ENCODE measurements around the gene WIF1. TPM values are rescaled to one million over a fixed set of nuclear protein-coding genes. Genes with fewer than 3 reads are reported as not detected.

The WIF1 gene
- total and polyA plus RNA-seq, 2 of the 8 experiments (the other 6 are each of a cell fraction or from before 2014, with no cell fraction given), result 1.8 to 9.1 TPM

DNA sequence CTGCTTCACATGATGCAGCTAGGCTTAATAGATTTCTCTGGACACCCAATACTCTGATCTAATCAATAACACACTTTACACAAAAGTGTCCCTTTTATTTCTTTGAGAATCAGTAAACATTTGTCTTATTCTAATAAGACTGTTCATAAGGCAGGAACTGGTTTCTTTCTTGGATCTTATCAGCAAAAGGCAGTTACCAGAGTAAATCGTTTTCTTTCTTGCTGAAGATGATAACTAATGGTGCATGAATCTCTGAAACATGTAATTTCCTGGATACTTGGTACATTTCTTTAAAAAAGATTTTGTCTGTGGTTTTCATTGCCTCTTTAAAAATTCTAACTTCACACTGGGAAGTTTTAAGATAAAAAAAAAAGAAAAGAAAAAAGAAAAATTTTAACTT is 39.6 kb downstream of the WIF1 start:
- Histone ChIP-seq H4K91ac (replicated peaks; ENCODE audit: insufficient read length, low read length) (no peak overlapping the region), H2AK5ac (ENCODE audit: low read depth, low read length) (no peak overlapping the region), H4K8ac (ENCODE audit: extremely low read depth, insufficient read depth, low read length) (no peak overlapping the region), H3K79me2 (ENCODE audit: control insufficient read depth in 1 of 2, insufficient read depth in 2 of 2, low read length in 2 of 2) (no peaks in the 10 kb centered on the region), H3K23me2 (ENCODE audit: low read depth, low read length) (no peaks in the 10 kb centered on the region), H4K20me1 (replicated peaks in 1 of 2; ENCODE audit: control insufficient read depth in 1 of 2, insufficient read depth in 2 of 2, low read length in 2 of 2) (no peaks in the 10 kb centered on the region), H3K4ac (replicated peaks; ENCODE audit: insufficient read length, low read depth, low read length) (no peak overlapping the region), H3K4me2 (ENCODE audit: insufficient read depth in 1 of 2, low read depth in 2 of 2, low read length in 2 of 2) (no peak overlapping the region), H2BK20ac (ENCODE audit: low read length) (no peak overlapping the region), H3K18ac (ENCODE audit: extremely low read depth, low read length) (no peak overlapping the region), H2BK12ac (ENCODE audit: low read depth, low read length) (no peak overlapping the region), H2BK120ac (replicated peaks; ENCODE audit: low read depth, low read length) (no peak overlapping the region), H2BK15ac (ENCODE audit: low read length) (no peak overlapping the region), H3K4me1 (replicated peaks in 1 of 4; ENCODE audit: control insufficient read depth in 3 of 4, insufficient read depth in 4 of 4, low read length in 3 of 4) (peaks cover 0 to 5% (median 1%) of the 10 kb centered on the region in 4 experiments; a peak in 3 of 7 replicates), H3K79me1 (ENCODE audit: low read depth, low read length) (no peaks in the 10 kb centered on the region), H3K9ac (replicated peaks in 1 of 4; ENCODE audit: extremely low read depth in 1 of 4, low read depth in 3 of 4, low read length in 3 of 4) (no peak overlapping the region), H3K4me3 (ENCODE audit: extremely low read depth in 1 of 4, insufficient read depth in 2 of 4, low read depth in 3 of 4, low read length in 4 of 4) (no peak overlapping the region), H4K5ac (ENCODE audit: insufficient read length, low read depth, low read length) (no peak overlapping the region), H3K27ac (ENCODE audit: low read depth, low read length) (no peak overlapping the region), H2BK5ac (ENCODE audit: low read depth, low read length) (no peak overlapping the region), H3K9me3 (ENCODE audit: insufficient read depth in 2 of 2, low read depth in 1 of 2, low read length in 1 of 2) (no peaks in the 10 kb centered on the region), H3K36me3 (ENCODE audit: control insufficient read depth in 2 of 4, insufficient read depth in 4 of 4, low read length in 3 of 4) (no peaks in the 10 kb centered on the region), H3K56ac (replicated peaks; ENCODE audit: insufficient read length, low read depth, low read length) (no peak overlapping the region), H3K14ac (ENCODE audit: insufficient read length) (no peak overlapping the region), H3K27me3 (replicated peaks in 1 of 4; ENCODE audit: control insufficient read depth in 3 of 4, extremely low read depth in 1 of 4, insufficient read depth in 3 of 4, low read length in 3 of 4) (no peaks in the 10 kb centered on the region), H3K23ac (ENCODE audit: insufficient read length) (no peak overlapping the region), H2AFZ (ENCODE audit: low read length) (no peak overlapping the region)
- POLR2A ChIA-PET (ENCODE audit: partially characterized antibody), result no interaction called here
- no peak for DNase-seq (ENCODE audit: low read depth in 1 of 2, low spot score in 2 of 2)
- CTCF ChIA-PET (ENCODE audit: partially characterized antibody), result no interaction called here
- WGBS, 2 experiments (ENCODE audit: extremely low coverage in 1 of 2, insufficient coverage in 1 of 2, insufficient read length in 1 of 2, insufficient replicate concordance in 2 of 2, low coverage in 1 of 2, low lambda C conversion rate in 2 of 2, missing lambda C conversion rate in 1 of 2), result 87% methylated on average over 1 of the region's 1 CpG; no CpG with 5 or more reads in 1 of the 2 experiments
- FAIRE-seq, result no peak
- no peak for TF ChIP-seq ASH2L (IDR thresholded peaks at IDR 0.05; ENCODE audit: low read length)
- no peak for TF ChIP-seq GABPA (IDR thresholded peaks at IDR 0.05; ENCODE audit: borderline replicate concordance, insufficient read depth, low read length)
- no peak for TF ChIP-seq JUN (IDR thresholded peaks at IDR 0.05; ENCODE audit: low read depth, low read length)
- TF ChIP-seq, protein P1, sequence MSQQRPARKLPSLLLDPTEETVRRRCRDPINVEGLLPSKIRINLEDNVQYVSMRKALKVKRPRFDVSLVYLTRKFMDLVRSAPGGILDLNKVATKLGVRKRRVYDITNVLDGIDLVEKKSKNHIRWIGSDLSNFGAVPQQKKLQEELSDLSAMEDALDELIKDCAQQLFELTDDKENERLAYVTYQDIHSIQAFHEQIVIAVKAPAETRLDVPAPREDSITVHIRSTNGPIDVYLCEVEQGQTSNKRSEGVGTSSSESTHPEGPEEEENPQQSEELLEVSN (IDR thresholded peaks at IDR 0.05), result no peak
- TF ChIP-seq EGR1 (IDR thresholded peaks at IDR 0.05; ENCODE audit: borderline replicate concordance, low read depth, low read length), result no peak
- no peak for TF ChIP-seq RFX5 (IDR thresholded peaks at IDR 0.05; ENCODE audit: borderline replicate concordance, low read depth, low read length)
- TF ChIP-seq YY1 (IDR thresholded peaks at IDR 0.05; ENCODE audit: low read depth, low read length), result no peak
- TF ChIP-seq BCL11A (IDR thresholded peaks at IDR 0.05; ENCODE audit: low read depth in 2 of 2, low read length in 2 of 2), result no peak
- TF ChIP-seq CEBPB (IDR thresholded peaks at IDR 0.05; ENCODE audit: low read depth, low read length), result no peak
- TF ChIP-seq SAP30 (IDR thresholded peaks at IDR 0.05; ENCODE audit: insufficient read depth, insufficient replicate concordance, low read length), result no peak
- no peak for TF ChIP-seq EZH2 (IDR thresholded peaks at IDR 0.05; ENCODE audit: low read depth, low read length, severe bottlenecking)
- TF ChIP-seq SIRT6 (IDR thresholded peaks at IDR 0.05; ENCODE audit: low read length), result no peak
- TF ChIP-seq, protein P2, sequence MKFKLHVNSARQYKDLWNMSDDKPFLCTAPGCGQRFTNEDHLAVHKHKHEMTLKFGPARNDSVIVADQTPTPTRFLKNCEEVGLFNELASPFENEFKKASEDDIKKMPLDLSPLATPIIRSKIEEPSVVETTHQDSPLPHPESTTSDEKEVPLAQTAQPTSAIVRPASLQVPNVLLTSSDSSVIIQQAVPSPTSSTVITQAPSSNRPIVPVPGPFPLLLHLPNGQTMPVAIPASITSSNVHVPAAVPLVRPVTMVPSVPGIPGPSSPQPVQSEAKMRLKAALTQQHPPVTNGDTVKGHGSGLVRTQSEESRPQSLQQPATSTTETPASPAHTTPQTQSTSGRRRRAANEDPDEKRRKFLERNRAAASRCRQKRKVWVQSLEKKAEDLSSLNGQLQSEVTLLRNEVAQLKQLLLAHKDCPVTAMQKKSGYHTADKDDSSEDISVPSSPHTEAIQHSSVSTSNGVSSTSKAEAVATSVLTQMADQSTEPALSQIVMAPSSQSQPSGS (IDR thresholded peaks at IDR 0.05; ENCODE audit: low read length), result no peak

All from H1 (cell line).